Astrocyte (in vitro differentiated cells and primary cell): ENCODE measurements around the gene GLYR1. TPM values are rescaled to one million over a fixed set of nuclear protein-coding genes. Genes with fewer than 3 reads are reported as not detected.

Experiments
- DNase-seq: peaks from one replicate; pipeline ENCODE4 v3.0.0-alpha.2; 2010; ENCODE audit warnings: low read depth
- FAIRE-seq: peaks from 2 replicates; lab custom pipeline; 2011; peaks lifted over from hg19 to GRCh38; lab: Jason Lieb, UNC
- H2AFZ ChIP-seq: 2 replicates; pipeline ENCODE4 v1.6.0; 2012; ENCODE audit warnings: low read depth, low read length, inconsistent platforms
- H3K27ac ChIP-seq: 2 replicates; pipeline ENCODE4 v1.5.1; 2011; ENCODE audit warnings: low read depth, low read length, inconsistent platforms
- H3K27me3 ChIP-seq: 2 replicates; pipeline ENCODE4 v1.6.0; 2011; ENCODE audit warnings: low read length, inconsistent platforms; ENCODE audit not compliant: insufficient read depth
- H3K36me3 ChIP-seq: 2 replicates; pipeline ENCODE4 v1.5.1; 2011; ENCODE audit warnings: low read length, inconsistent platforms; ENCODE audit not compliant: insufficient read depth
- H3K4me1 ChIP-seq: 2 replicates; pipeline ENCODE4 v1.5.1; 2011; ENCODE audit warnings: low read length, inconsistent platforms; ENCODE audit not compliant: insufficient read depth
- H3K4me2 ChIP-seq: 2 replicates; pipeline ENCODE4 v1.6.0; 2012; ENCODE audit warnings: low read length, inconsistent platforms
- H3K4me3 ChIP-seq: 2 replicates; pipeline ENCODE4 v1.5.1; 2011; ENCODE audit warnings: low read depth, mild to moderate bottlenecking, low read length, inconsistent platforms; ENCODE audit not compliant: insufficient read depth
- H3K79me2 ChIP-seq: 2 replicates; pipeline ENCODE4 v1.6.0; 2012; ENCODE audit warnings: mild to moderate bottlenecking, low read length, inconsistent platforms; ENCODE audit not compliant: insufficient read depth
- H3K9ac ChIP-seq: 2 replicates; pipeline ENCODE4 v1.6.0; 2012; ENCODE audit warnings: mild to moderate bottlenecking, low read length, inconsistent platforms
- H3K9me3 ChIP-seq: 2 replicates; pipeline ENCODE4 v1.5.1; 2012; ENCODE audit warnings: low read depth, mild to moderate bottlenecking, low read length, inconsistent platforms; ENCODE audit not compliant: insufficient read depth
- H4K20me1 ChIP-seq: 2 replicates; pipeline ENCODE4 v1.6.0; 2012; ENCODE audit warnings: low read length, inconsistent platforms; ENCODE audit not compliant: insufficient read depth
- H3K27ac Mint-ChIP-seq: one replicate; pipeline ENCODE4 v1.8.0; 2021; ENCODE audit warnings: mild to moderate bottlenecking, mixed read lengths; ENCODE audit not compliant: unreplicated experiment
- H3K27me3 Mint-ChIP-seq: one replicate; pipeline ENCODE4 v1.8.0; 2021; ENCODE audit warnings: low read depth, mixed read lengths; ENCODE audit not compliant: unreplicated experiment
- H3K36me3 Mint-ChIP-seq: one replicate; pipeline ENCODE4 v1.8.0; 2021; ENCODE audit warnings: low read depth, mixed read lengths; ENCODE audit not compliant: unreplicated experiment
- H3K4me1 Mint-ChIP-seq: one replicate; pipeline ENCODE4 v1.8.0; 2021; ENCODE audit warnings: low read depth, mixed read lengths; ENCODE audit not compliant: unreplicated experiment
- H3K4me3 Mint-ChIP-seq: one replicate; pipeline ENCODE4 v1.8.0; 2021; ENCODE audit warnings: mild to moderate bottlenecking, moderate library complexity, mixed read lengths; ENCODE audit not compliant: unreplicated experiment
- H3K9me3 Mint-ChIP-seq: one replicate; pipeline ENCODE4 v1.8.0; 2021; ENCODE audit warnings: mild to moderate bottlenecking, mixed read lengths; ENCODE audit not compliant: unreplicated experiment
- EZH2 ChIP-seq: IDR thresholded peaks from 2 replicates; pipeline ENCODE4 v1.6.1; 2012; ENCODE audit warnings: mild to moderate bottlenecking, low read length, inconsistent platforms; ENCODE audit not compliant: insufficient read depth
- total RNA-seq: library from RNA; stranded (reverse); gene quantifications from 2 replicates; pipeline ENCODE4 v1.2.1, GENCODE V29; 2021
- TF ChIP-seq, protein P1 (sequence below): IDR thresholded peaks from 2 replicates; pipeline ENCODE4 v1.5.1; 2011; ENCODE audit warnings: low read depth, mild to moderate bottlenecking, inconsistent platforms, low read length, moderate library complexity; ENCODE audit not compliant: insufficient read depth

Gene GLYR1
- total RNA-seq, 1 donor from 2014 or later = 77.8 TPM

DNA sequence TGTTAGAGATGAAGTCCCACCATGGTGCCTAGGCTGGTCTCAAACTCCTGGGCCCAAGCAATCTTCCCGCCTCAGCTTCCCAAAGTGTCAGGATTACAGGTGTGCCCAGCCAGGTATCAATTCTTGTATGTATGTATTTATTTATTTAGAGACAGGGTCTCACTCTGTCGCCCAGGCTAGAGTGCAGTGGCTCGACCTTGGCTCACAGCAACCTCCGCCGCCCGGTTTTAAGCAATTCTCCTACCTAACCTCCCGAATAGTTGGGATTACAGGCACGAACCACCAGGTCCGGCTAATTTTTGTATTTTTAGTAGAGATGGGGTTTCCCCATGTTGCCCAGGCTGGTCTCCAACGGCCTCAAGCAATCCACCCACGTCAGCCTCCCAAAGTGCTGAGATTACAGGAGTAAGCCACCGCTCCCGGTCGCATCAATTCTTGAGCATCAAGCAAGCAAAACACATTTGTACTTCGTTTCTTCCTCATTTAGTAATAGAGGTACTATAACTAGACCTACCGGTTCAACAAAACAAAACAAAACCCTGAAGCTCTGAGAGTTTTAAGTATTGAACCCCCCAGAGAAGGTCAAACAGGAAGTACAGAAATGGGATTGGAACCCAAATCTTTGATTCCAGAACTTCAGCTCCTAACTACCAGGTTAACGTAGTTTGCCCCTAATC lies 79.1 kb downstream of the GLYR1 start:
- no peak for DNase-seq
- peaks cover 2% of the 10 kb centered on the region for H3K9me3 Mint-ChIP-seq
- Histone ChIP-seq H2AFZ (peak overlapping the region; percentile 86), H3K79me2 (peaks cover 36% of the 10 kb centered on the region), H4K20me1 (peaks cover 11% of the 10 kb centered on the region), H3K27ac (peak overlapping the region; percentile 52), H3K9me3 (no peaks in the 10 kb centered on the region), H3K4me3 (peak overlapping the region; percentile 71), H3K27me3 (no peaks in the 10 kb centered on the region), H3K4me2 (peak overlapping the region; percentile 89), H3K4me1 (peaks cover 7% of the 10 kb centered on the region), H3K9ac (peak overlapping the region; percentile 74), H3K36me3 (no peaks in the 10 kb centered on the region)
- no peak for TF ChIP-seq EZH2
- TF ChIP-seq, protein P1, sequence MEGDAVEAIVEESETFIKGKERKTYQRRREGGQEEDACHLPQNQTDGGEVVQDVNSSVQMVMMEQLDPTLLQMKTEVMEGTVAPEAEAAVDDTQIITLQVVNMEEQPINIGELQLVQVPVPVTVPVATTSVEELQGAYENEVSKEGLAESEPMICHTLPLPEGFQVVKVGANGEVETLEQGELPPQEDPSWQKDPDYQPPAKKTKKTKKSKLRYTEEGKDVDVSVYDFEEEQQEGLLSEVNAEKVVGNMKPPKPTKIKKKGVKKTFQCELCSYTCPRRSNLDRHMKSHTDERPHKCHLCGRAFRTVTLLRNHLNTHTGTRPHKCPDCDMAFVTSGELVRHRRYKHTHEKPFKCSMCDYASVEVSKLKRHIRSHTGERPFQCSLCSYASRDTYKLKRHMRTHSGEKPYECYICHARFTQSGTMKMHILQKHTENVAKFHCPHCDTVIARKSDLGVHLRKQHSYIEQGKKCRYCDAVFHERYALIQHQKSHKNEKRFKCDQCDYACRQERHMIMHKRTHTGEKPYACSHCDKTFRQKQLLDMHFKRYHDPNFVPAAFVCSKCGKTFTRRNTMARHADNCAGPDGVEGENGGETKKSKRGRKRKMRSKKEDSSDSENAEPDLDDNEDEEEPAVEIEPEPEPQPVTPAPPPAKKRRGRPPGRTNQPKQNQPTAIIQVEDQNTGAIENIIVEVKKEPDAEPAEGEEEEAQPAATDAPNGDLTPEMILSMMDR = no peak
- H3K4me3 Mint-ChIP-seq = peak overlapping the region; percentile 85
- peaks cover 8% of the 10 kb centered on the region for H3K36me3 Mint-ChIP-seq
- H3K27me3 Mint-ChIP-seq = no peaks in the 10 kb centered on the region
- peaks cover 13% of the 10 kb centered on the region for H3K4me1 Mint-ChIP-seq
- FAIRE-seq = no peak
- peak overlapping the region; percentile 86 for H3K27ac Mint-ChIP-seq

DNA sequence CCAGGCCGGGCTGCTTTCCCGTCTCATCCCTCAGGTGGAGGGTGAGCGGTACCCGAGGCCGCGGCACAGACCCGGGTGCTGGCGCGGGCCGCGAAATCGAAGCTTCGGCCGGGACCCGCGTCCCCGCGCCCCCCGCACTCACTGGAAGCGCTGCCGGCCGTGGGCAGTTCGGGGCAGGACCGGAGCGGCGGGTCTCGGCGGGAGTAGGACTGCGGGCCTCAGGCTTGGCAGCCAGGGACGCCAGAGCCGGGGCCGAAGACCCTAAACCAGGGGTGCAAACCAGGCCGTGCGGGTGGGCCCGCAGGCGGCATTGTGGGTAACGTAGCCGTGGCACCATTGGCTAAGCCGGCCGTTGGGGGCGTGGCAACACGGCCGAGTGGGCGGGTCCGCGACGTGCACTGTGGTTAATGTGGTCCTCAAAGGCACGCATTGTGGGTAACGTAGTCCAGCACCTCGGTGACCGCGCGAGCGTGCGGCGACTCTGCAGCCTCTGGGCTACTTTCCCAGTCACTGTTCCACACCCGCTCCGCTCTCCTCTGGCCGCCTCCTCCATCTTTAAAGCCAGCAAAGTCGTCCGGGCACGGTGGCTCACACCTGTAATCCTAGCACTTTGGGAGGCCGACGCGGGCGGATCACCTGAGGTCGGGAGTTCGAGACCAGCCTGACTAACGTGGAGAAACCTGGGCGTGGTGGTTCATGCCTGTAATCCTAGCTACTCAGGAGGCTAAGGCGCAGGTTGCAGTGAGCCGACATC lies 80.0 kb downstream of the GLYR1 start, which contains the start of gene ZNF500:
ZNF500 (minus strand) TSS at position 288 of the 754 bp plus-strand sequence. CDS start 1,184 bp downstream, outside the sequence.
- Mint-ChIP-seq H3K4me1 (peaks cover 13% of the 10 kb centered on the region), H3K36me3 (peaks cover 13% of the 10 kb centered on the region), H3K9me3 (peaks cover 2% of the 10 kb centered on the region), H3K27me3 (no peaks in the 10 kb centered on the region), H3K4me3 (peak within 1 kb of the TSS; percentile 93), H3K27ac (peak within 1 kb of the TSS; percentile 71)
- peaks cover 11% of the 10 kb centered on the region for H4K20me1 ChIP-seq
- H2AFZ ChIP-seq = peak within 1 kb of the TSS; percentile 81
- H3K27ac ChIP-seq = peak within 1 kb of the TSS; percentile 74
- peaks cover 7% of the 10 kb centered on the region for H3K4me1 ChIP-seq
- peak; percentile 88 for DNase-seq
- no peak for FAIRE-seq
- peak within 1 kb of the TSS; percentile 89 for H3K4me2 ChIP-seq
- H3K79me2 ChIP-seq = peaks cover 36% of the 10 kb centered on the region
- H3K27me3 ChIP-seq = no peaks in the 10 kb centered on the region
- H3K9me3 ChIP-seq = no peaks in the 10 kb centered on the region
- peak within 1 kb of the TSS; percentile 77 for H3K4me3 ChIP-seq
- peak within 1 kb of the TSS; percentile 94 for H3K9ac ChIP-seq
- TF ChIP-seq, protein P1 = no peak
- TF ChIP-seq EZH2 = no peak
- no peaks in the 10 kb centered on the region for H3K36me3 ChIP-seq
